HG03432 (cell line): Measurements from ENCODE around the gene WDR17.

Source experiments
- ATAC-seq: cut with Tn5 transposase; IDR thresholded peaks from one replicate; pipeline ENCODE4 v1.9.1; 2021; ENCODE audit warnings: mild to moderate bottlenecking, moderate library complexity; ENCODE audit not compliant: unreplicated experiment

WDR17 gene

DNA sequence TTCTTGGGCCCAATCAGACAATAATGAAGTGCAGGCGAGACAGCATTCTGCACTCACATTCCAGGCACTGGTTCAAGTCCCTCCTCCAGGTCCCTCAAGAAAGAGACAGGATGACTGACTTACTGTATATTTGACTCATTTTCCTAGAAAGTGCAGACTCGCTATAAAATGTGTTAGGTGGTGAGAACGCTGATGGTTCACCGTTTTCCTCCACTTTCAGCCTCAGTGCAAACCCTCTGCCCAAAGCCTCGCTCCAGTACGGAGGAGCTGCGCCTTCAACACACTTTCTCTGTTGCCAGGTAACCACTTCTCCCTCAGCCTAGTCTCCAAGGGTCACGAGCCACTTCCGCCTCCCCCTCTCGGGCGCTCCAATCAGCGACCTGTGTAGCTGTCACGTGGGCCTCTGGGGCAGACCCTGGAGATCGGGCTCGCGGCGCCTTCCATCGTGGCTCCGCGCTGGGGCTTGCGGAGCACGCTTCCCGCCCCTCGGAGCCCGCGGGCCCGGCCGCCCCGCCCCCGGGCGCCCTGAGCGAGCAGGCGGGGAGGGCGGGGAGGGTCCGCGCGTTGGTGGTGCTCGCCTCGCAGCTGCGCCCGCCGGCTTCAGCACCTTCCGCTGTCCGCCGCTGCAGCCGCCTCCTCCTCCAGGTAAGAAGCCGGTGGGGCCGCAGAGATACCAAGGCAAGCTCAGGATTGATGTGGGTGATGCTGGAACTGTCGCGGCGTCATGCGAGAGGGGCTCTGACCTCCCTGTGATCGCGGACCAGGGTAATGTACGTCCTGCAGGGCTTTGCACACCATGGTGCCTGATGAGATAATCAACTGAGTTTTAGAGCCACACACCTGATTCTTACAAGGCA, at the start of gene WDR17:
Gene WDR17, plus strand, starts transcription at position 407 of the 857 bp plus-strand sequence. CDS start 45,740 bp downstream, outside the sequence.
- peak; percentile 100 for ATAC-seq

DNA sequence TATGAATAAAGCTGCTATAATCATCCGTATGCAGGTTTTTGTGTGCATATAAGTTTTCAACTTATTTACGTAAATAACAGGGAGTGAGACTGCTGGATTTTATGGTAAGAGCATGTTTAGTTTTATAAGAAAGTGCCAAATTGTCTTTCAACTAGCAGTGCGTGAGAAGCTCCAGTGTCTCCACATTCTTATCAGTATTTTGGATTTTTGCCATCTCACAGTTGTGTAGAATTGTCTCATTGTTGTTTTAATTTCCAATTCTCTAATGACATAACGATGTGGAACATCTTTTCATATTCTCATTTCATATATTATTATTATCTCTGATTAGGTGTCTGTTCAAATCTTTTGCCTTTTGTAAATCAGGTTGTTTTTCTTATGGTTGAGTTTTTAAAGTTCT, 49.0 kb upstream of the WDR17 start:
- no peak for ATAC-seq

DNA sequence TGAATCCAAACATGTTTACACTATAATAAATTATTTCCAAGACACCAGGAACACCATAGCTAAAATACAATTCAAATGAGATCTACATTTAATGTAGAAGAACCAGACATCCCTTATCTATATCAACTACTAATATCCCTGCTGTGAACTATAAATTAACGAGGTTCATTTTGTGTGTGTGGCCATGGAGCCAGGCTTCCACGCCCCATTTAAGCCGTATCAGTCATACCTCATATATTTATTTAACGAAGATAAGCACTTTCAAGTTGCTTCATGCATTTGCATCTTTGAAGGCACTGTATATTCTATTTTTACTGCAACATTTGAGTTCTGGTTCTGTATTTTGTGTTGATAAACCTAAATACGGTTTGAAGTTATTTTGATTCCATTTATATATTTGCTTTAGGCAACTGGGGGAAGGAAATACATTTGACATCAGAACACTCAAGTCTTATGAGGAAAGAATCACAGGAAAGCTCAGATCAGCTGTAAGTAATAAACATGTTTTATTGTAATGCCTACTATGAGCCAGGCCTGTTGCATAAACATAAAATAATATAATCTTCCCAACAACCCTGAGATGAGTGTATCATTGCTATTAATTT, 45.1 kb upstream of the WDR17 start:
- ATAC-seq: no peak

DNA sequence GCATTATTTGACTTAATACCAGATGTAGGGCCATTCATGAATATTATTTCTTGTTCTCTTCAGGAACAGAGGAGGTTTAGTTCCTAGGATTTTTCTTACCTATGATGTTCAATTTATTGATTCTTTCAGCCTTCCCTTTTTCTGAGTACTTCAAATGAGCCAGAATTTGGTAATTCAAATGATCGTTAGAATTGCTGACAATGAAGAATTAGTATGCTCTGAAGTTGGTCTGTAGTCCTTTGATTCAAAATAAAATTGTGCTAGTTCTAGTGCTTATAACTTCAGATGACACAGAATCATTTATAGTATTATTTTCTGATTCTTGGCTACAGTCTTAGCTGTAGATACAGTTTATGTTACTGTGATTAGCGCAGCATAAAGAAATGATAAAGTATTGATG, 35.2 kb upstream of the WDR17 start:
- ATAC-seq: no peak

DNA sequence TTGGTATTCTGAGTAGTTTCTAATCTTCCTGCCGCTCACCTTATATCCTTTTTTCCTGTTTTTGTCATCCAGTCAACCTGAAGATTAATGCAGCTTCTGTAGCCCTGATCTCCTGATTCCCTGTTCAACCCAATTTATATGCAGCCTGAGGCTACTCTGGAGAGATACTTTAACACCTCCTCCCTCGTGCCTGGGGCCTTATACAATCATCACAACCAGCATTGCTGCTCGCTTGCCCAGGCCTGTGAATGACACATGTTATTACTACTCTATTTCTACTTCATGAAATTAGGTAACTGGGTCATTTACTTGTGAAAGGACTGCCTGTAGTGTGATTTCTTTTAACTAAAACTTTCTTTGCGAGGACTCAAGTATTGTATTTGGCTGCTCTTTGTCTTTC, 33.7 kb upstream of the WDR17 start:
- no peak for ATAC-seq

DNA sequence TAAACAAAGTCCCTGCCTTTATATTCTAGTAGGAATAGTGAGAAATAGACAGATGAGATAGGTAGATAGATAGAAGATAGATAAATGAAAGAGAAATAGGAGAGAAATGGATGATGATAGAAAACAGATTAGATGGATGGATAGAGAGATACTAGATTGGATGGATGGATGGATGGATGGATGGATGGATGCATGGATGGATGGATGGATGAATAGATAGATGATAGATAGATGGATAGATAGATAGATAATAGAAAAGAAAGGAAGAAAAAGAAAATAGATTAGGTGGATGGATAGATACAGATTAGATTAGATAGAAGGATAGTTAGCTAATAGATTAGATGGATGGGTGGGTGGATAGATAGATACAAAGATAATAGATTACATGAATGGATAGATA, 33.2 kb upstream of the WDR17 start:
- no peak for ATAC-seq

DNA sequence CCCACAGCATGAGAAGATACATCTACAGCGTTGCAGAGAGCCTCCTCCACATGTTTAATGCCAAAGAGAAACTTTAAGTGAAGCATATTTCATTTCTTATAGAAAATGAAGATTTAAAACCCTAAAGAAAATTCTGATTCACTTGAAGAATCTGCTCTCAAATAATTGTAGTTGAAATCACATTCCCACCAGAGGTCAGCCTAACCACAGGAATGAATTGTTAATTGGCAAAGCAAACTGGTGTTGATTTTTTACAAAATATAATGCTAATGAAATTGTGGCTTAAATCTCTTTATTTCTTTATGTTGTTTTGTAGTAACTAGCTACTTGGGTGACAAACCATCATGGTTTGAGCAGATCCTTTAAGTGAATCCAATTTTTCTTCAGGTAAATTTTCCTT, 31.1 kb upstream of the WDR17 start:
- ATAC-seq: no peak

DNA sequence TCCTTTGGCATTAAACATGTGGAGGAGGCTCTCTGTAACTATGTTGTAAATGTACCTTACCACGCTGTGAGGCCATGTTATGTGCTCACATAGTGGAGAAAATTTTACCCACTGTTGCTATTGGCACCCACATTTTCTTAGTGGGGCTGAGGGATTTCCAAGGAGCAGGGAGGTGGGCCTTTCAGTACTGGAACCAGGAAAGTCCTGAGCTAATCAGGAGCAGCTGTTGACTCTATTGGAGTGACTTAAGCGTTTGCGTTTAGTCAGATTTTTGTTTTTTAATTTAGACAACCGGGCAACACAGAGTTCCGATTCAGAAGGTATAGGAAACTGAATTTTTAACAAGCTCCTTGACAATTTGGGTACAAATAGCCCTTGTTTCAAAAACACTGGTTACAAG, 30.7 kb upstream of the WDR17 start:
- ATAC-seq: no peak

DNA sequence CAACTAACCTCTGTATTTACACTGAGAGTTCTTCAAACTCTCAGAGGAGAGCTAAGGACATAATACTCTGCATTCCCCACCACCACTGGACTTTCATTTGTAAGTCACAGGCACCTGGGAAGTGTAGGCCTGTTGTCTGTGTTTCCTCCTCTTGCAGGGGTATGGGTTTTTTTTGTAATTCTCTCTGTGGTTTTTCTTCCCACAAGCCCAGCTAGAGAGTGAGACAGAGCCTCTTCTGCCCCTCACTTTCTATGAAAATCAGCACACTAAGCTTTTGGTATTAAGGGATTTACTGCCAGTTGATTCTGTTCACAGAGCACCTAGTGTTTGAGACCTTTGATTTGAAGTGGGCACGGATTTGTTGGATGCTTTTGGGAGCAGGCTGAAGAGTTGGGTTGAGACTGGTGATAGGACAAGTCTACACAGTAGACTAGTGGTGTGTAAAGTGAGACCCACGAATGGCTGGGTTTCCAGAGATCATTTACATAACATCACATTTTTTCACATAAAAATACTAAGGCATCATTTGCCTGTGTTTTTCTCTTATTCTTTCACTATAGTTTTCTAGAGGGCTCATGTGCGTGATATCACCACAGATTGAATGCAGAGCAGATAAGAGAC, 28.9 kb upstream of the WDR17 start:
- ATAC-seq: peak; percentile 86

DNA sequence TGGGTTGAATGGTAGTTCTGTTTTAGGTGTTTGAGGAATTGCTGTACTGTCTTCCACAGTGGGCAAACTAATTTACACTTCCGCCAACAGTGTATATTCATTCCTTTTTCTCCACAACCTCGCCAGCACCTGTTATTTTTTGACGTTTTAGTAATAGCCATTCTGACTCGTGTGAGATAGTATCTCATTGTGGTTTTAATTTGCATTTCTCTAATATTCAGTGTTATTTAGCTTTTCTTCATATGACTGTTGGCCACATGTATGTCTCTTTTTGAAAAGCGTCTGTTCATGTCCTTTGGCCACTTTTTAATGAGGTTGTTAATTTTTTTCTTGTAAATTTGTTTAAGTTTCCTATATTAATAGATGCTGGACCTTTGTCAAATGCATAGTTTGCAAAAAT, 26.9 kb upstream of the WDR17 start:
- ATAC-seq: no peak

DNA sequence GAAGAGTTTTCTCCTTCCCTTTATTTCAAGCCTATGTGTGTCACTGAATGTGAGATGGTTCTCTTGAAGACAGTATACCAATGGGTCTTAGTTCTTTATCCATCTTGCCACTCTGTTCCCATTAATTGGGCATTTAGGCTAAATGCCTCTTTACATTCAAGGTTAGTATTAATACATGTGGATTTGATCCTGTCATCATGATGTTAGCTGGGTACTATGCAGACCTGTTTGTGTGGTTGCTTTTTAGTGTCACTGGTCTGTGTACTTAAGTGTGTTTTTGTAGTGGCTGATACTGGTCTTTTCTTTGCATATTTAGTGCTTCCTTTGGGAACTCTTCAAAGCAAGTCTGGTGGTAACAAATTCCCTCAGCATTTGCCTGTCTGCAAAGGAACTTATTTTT, 23.4 kb upstream of the WDR17 start:
- no peak for ATAC-seq

DNA sequence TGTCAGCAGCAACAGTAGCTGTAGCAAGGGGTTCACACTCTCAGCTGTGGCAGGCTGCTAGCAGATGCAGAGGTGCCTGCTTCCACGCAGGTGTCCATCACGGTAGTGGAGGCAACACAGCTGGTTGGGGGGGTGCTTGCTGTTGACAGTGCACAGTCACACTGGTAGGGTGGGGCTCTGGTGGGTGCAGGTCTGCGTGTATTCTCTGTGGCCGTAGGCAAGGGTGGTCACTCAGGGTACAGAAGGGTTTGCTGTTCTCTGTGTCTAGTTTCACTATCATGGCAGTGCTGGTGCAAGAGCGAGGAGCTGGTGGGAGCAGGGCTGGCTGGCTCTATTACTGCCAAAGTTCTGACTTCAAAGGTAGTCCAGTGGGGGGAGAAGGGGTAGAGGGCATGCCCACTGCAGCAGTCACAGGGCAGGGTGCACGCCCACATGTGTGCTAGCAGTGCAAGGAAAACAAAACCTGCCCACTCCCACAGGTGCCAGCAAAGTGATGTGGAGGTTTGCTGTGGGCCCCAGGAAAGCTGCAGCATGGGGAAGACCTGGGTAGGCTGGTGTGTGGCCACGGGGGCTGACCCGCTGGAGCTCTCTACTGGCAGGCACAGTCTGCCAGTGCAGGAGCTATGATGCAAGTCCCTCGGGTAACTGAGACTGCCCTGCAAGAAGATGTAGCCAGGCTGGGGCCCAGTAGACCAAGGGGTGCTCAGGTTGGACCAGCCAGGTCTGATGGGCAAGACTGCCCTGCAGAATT, 21.6 kb upstream of the WDR17 start:
- no peak for ATAC-seq

DNA sequence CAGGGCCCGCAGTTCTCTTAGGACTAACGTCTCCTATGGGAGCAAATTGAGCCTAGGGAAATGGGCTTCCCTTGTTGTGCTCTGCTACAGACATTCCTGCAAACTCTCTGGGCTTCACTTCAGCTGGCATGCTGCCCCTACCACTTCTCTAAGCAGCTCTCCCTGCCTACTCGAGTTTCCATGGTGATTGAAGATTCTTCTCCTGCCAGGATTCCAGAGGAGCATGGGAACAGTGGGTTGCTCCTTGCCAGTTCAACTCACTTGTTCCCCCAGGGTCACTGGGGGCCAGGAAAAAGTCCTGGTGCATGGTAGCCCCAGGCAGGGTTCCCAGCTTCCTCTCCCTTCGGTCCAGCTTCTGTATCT, 21.1 kb upstream of the WDR17 start:
- ATAC-seq: no peak

DNA sequence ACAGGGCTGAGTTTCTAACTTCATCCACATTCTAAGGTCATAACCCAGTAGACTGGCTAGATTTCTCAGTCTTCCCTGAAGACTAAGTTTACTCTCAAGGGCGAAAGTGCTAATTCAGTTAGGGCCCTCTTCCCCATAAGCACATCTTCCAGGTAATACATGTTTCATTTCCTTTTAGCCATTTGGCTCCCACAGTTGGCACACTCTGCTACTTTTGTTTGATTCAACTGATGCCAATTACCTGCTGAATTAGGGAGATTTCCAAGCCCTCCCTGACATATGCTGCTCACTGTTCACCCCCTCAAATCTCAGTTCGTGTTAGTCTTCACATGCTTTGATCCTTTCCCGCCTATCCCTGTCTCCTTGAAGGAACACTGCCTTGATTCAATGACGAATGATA, 17.0 kb upstream of the WDR17 start:
- ATAC-seq: no peak

DNA sequence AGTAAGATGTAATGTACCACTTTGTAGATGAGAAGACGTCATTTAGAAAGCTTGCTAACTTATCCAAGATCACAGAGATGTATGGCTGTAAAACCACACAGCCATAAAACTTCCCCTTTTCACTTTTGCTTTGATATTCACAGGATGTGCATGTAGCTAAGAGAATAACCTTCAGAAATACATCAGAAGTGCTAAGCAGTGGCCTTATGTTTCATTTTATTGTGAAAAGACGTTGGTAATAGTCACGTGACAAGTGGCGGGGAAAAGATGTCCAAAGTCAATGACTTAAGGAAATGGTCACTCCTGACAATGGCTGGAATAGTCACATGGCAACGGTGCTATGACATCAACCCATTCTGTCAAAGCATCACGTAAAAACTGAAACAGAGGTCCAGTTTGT, 12.9 kb upstream of the WDR17 start:
- ATAC-seq: peak; percentile 97

DNA sequence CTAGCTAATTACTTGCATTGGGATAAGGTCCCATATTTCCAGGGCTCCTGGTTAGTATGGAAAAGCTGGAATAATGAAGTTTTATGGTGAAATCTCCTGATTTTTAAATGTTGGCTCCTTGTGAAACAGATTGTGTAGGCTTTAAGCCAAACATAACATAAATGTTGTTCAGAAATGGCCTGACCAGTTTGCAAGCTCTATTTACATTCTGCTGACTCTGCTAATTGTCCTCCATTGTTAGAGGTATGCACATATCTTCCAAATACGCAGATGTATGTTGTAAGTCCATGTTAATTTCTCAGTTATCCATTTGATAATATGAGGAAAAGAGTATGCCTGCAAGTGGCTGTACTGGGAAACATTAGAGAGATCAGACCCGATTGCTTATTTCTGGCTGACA, 11.9 kb upstream of the WDR17 start:
- ATAC-seq: no peak

DNA sequence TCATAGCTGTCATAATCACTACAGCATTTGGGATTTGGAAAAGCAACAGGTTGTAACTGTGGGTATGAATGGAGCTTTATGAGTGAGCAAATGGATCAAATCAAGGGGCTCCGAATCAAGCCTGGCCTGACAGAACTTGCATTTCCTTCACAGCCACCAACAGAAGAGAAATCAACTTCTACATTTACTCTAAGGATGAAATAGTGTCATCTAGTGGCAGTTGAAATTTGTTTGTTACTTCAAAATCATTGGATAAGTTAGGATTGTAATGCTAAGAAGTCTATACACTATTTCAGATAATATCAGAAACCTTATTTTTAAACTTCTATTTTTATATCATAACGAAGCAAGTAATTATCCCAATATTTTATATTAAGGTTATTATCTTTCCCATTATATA, 10.7 kb upstream of the WDR17 start:
- no peak for ATAC-seq

DNA sequence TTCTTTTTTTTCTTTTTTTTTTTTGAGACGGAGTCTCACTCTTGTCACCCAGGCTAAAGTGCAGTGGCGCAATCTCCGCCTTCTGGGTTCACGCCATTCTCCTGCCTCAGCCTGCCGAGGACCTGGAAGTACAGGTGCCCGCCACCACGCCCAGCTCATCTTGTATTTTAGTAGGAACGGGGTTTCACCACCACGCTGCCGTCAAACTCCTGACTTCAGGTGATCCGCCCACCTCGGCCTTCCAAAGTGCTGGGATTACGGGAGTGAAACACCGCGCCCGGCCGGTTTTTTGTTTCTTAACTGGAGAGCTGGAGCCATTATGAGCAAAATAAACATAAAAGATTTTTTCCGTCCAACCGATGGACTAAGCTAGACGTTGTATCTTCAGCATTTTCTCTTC, 1.9 kb upstream of the WDR17 start:
- ATAC-seq: no peak

DNA sequence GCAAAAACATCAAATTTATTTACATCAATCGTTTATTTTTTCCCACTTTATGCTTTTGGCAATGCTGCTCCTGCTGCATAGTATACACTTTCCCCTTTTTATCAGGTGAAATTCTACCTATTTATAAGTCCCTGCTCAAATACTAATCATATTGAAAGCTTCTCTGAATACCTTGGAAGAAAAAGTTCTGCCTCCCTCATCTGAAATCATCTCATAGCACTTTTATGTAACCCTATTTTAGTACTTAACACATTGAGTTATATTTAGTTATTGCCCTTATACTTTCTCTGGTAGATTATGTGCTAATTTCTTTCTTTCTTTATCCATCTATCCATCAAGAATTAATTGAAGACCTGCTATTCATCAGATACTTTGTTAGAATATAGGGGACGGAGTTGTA, 1.1 kb upstream of the WDR17 start:
- ATAC-seq: no peak

DNA sequence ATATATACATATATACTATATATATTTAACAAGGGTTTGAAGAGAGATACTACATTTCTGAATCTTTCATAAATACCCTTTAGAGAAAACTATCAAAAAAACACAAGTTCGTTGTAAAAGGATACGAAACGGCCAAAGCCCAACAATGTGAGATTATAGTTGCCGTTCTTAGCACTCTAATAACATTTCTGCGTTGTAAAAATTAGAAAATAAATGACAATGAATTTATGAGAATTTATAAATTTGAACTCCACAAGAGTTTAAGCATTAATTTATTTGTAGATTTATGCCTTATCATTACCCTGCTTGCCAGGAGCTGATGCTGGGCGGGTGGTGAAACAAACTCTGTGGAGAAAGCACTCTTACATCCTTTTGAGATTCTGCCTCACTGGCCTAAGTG, 1.1 kb downstream of the WDR17 start:
- no peak for ATAC-seq

DNA sequence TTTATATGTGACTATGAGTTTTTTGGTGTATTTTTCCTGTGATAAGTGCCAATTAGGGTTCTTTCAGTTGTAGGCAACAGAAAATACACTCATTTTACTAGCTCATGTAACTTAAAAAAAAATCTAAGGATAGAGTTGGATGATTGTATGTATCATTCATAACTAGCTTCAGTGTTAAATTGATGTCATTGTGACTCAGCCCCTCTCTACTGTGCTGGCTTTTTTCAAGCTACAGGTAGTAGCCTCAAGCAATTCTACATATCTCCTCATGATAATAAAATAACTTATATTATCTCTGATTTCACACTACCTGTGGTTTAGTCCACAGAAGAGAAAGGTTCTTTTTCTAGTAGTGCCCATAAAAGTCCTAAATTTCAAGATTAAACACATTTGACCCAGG, 11.9 kb downstream of the WDR17 start:
- ATAC-seq: no peak

DNA sequence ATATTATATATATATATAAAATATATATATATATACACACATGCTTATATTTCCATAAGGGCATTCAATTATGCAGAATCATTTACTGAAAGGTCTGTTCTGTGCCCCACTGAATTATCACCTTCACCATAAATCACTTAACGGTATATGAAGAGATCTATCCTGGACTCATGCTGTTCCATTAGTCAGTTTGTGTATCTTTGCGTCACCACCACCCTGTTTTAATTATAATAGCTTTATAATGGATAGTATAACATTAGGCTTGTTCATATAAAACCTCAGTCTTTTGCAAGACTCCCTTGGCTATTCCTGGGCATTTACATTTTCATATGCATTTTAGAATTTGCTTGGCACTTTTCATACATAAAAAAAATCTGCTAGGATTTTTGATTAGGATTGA, 19.1 kb downstream of the WDR17 start:
- no peak for ATAC-seq
